Fibroblast of lung (primary cell): ENCODE results near the gene GFPT2.

Source experiments
- CTCF ChIP-seq, 2 donors: IDR thresholded peaks in 1 of 2; conservative IDR thresholded peaks in 1 of 2; 1 replicate in 1 of 2; 2 replicates in 1 of 2; pipeline ENCODE4 v1.5.1; 2011 to 2012; ENCODE audit warnings: low read length in 2 of 2, control low read depth in 1 of 2, inconsistent platforms in 1 of 2, low read depth in 1 of 2, mild to moderate bottlenecking in 1 of 2
- EZH2 ChIP-seq: IDR thresholded peaks from 2 replicates; pipeline ENCODE4 v1.5.1; 2012; ENCODE audit warnings: low read length, control low read depth, mild to moderate bottlenecking; ENCODE audit errors: missing control alignments

GRCh38 chr5:180326989-180327565, 26.1 kb downstream of the GFPT2 start:
- TF ChIP-seq CTCF (conservative IDR thresholded peaks at IDR 0.05 in 1 of 2, IDR thresholded peaks at IDR 0.05 in 1 of 2; ENCODE audit: low read depth in 1 of 2, low read length in 2 of 2): no peak
- TF ChIP-seq EZH2: no peak
